SJCRH30 (cell line): Measurements from ENCODE around the gene IRX4. TPM values are rescaled to one million over a fixed set of nuclear protein-coding genes. Genes with fewer than 3 reads are reported as not detected.

Experiments used
- DNase-seq, 2 experiments: peaks; one replicate each; pipeline ENCODE4 v3.0.0-alpha.2; 2015 to 2020
- H3K27ac ChIP-seq: fragments of 250-450 bp; sonication (Bioruptor Pico); 2 replicates; pipeline ENCODE4 v1.5.1; 2020; ENCODE audit warnings: mild to moderate bottlenecking, moderate library complexity
- H3K27me3 ChIP-seq: fragments of 250-450 bp; sonication (Bioruptor Pico); 2 replicates; pipeline ENCODE4 v1.5.1; 2020; ENCODE audit warnings: mild to moderate bottlenecking, moderate library complexity
- H3K36me3 ChIP-seq: fragments of 250-450 bp; sonication (Bioruptor Pico); 2 replicates; pipeline ENCODE4 v1.5.1; 2020; ENCODE audit warnings: mild to moderate bottlenecking, moderate library complexity
- H3K4me1 ChIP-seq: fragments of 250-450 bp; sonication (Bioruptor Pico); 2 replicates; pipeline ENCODE4 v1.5.1; 2020; ENCODE audit warnings: mild to moderate bottlenecking, moderate library complexity
- H3K4me3 ChIP-seq: fragments of 250-450 bp; sonication (Bioruptor Pico); 2 replicates; pipeline ENCODE4 v1.5.1; 2020; ENCODE audit warnings: mild to moderate bottlenecking, moderate library complexity
- H3K9me3 ChIP-seq: fragments of 250-450 bp; sonication (Bioruptor Pico); replicated peaks from 2 replicates; pipeline ENCODE4 v1.5.1; 2020; ENCODE audit warnings: mild to moderate bottlenecking, moderate library complexity
- total RNA-seq: library from RNA; depleted of rRNA; stranded (reverse); fragments of >200 nt; shearing (Covaris generic); gene quantifications from 2 replicates; pipeline ENCODE4 v1.2.3, GENCODE V29; 2014; rRNA removed

Gene IRX4
- total RNA-seq = not detected in 2 replicates

DNA sequence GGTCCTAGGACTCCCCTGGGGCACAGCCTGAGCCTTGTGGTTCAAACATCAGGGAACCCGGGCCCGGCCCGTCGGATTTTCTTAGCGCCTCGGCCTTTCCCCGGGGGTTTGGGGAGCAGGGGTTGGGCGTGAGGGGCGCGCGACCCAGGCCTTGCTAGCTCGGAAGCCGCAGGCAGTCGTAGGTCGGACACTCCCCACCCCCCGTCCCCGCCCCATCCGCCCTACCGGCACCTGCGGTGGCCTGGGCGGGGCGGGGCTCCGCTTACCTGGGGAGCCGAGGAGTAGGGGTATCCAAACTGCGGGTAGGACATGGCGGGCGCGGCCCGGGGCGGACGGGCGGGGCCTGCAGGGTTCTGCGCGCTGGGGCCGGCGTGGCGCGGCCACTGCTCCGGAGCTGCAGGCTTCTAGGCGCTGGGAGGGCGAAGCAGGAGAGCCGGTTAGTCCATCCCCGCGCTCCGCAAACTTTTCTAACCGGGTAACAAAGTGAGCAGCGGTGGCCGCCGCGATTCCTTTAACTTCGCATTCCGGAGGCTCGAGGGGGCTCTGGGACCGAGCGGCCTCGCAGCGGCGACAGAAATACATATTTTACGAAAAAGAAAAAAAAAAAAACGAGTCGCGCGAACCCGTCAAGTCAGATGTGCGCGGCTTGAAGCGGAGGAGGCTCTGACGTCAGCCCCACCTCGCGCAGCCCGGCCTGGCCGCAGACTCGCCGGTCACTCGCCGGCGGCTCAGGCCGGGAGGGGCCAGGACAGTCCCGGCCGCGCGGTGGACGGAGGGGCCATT lies at the start of gene IRX4:
TSS of gene IRX4 (minus strand) at position 589 of the 783 bp plus-strand sequence. CDS start at position 311, 278 bp downstream.
- Histone ChIP-seq H3K27ac (no peak within 1 kb of the TSS), H3K4me1 (no peaks in the 10 kb centered on the region), H3K36me3 (no peaks in the 10 kb centered on the region), H3K9me3 (no peaks in the 10 kb centered on the region), H3K4me3 (no peak within 1 kb of the TSS), H3K27me3 (no peaks in the 10 kb centered on the region)
- no peak for DNase-seq

DNA sequence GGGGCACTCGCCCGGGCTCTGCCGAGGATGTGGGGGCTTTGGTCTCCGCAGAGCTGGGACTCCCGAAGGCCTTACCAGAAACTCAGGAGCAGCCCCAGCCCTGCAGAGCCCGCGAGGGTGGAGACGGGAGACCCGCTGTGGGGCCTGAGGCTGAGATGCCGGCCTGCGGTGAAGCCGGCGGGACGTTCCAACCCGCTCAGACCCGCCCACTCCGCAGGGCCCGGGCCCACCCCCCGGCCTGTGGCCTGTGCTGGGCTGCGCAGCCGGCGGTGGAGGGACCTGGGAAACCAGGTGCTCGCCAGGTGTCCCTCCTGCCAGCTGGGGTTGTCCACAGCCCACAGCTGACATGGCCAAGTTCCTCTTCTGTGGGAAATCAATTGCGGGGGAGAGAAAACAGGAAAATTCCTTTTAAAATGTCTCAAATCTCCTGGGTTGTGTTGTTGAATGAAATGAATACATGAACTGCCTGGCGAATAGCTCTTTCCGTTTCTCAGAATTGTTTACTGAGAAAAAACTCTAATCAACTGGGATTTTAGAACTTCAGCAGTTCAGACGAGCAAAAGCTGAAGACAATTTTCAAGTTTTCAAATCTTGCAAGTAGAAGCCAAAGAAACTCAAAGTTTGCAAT lies 49.0 kb upstream of the IRX4 start:
- no peak overlapping the region for H3K4me3 ChIP-seq
- no peaks in the 10 kb centered on the region for H3K27me3 ChIP-seq
- no peaks in the 10 kb centered on the region for H3K9me3 ChIP-seq
- no peak for DNase-seq
- no peak overlapping the region for H3K27ac ChIP-seq
- H3K36me3 ChIP-seq = no peaks in the 10 kb centered on the region
- H3K4me1 ChIP-seq = no peaks in the 10 kb centered on the region

DNA sequence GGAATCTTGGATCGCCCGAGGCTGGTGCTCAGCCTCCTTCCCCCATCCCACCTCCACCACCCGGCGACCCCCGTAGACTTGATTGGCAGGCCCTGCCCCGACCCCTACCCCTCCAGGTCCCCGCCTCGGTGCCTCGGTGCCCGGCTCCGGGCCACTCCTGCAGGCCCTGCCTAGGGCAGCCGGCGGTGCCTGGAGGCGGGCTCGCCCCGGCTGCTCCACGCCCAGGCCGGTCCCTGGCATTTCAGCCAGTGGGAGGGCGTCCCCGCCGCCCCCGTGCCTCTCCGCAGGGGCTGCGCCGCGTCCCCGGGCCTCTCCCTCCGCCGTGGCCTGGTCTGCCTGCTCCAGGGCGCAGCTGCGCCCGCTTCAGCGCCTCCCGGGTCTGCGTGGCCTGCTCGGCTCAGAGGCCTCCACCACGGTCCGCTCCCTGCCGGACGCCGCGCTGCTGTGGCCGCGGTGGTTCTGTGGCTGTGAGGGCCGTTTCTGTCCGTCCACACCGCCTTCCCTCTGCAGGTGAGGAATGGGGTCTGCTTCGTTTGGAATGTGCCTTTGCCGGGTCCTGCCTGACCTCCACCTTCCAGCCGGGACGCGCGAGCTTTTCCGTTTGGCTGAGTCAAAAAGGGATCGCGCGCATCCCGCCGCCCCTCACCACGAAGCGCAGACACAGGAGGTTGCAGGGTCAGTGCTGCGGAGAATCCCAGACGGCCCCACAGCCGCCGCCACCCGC lies 48.3 kb upstream of the IRX4 start:
- Histone ChIP-seq H3K27me3 (no peaks in the 10 kb centered on the region), H3K9me3 (no peaks in the 10 kb centered on the region), H3K36me3 (no peaks in the 10 kb centered on the region), H3K4me3 (no peak overlapping the region), H3K4me1 (no peaks in the 10 kb centered on the region), H3K27ac (no peak overlapping the region)
- no peak for DNase-seq

DNA sequence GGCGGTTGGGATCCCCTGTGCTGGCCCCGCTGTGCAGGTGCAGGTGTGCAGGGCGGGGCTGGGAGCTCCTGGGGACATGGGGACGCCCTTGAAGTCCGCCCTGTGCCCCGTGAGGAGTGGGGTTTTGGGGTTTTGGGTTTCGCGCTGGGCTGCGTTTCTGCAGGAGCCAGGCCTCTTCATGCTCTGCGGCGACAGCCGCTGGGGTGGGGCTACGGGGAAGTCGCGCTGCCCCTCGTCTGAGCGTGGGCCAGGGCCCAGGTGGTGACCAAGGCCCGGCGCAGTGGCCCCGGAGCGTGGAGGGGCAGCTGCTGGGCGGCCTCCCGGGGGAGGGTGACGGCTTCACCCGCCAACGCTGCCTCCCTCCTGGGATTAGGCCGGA lies 47.8 kb upstream of the IRX4 start:
- no peaks in the 10 kb centered on the region for H3K36me3 ChIP-seq
- no peaks in the 10 kb centered on the region for H3K27me3 ChIP-seq
- no peaks in the 10 kb centered on the region for H3K4me1 ChIP-seq
- H3K9me3 ChIP-seq = no peaks in the 10 kb centered on the region
- DNase-seq = no peak
- no peak overlapping the region for H3K27ac ChIP-seq
- no peak overlapping the region for H3K4me3 ChIP-seq

DNA sequence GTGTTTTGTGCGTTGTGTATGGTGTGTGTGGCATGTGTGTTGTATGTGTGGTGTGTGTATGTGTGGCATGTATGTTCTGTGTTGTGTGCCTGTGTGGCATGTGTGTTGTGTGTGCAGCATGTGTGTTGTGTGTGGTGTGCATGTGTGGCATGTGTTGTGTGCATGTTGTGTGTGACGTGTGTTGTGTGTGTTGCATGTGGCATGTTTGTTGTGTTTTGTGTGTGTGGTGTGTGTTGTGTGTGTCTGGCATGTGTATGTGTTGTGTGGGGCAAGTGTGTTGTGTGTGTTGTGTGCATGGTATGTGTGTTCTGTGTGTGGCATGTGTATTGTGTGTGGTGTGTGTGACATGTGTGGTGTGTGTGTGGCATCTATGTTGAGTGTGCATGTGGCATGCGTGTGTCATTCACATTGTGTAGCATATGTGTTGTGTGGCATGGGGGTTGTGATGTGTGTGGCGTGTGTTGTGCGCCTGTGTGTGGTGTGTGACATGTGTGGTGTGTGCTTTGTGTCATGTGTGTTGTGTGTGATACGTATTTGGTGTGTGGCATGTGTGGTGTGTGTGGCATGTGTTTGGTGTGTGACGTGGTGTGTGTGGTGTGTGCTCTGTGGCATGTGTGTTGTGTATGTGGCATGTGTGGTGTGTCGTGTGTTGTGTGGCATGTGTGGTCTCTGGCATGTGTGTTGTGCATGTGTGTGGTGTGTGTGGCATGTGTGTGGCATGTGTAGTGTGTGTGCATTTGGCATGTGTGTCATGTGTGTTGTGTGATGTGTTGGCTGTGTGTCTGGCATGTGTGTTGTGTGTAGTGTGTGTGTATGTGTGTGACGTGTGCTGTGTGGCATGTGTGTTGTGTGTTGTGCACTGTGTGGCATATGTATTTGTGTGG lies 46.6 kb upstream of the IRX4 start:
- Histone ChIP-seq H3K9me3 (no peaks in the 10 kb centered on the region), H3K4me3 (no peak overlapping the region), H3K27me3 (no peaks in the 10 kb centered on the region), H3K36me3 (no peaks in the 10 kb centered on the region), H3K4me1 (no peaks in the 10 kb centered on the region), H3K27ac (no peak overlapping the region)
- DNase-seq = no peak

DNA sequence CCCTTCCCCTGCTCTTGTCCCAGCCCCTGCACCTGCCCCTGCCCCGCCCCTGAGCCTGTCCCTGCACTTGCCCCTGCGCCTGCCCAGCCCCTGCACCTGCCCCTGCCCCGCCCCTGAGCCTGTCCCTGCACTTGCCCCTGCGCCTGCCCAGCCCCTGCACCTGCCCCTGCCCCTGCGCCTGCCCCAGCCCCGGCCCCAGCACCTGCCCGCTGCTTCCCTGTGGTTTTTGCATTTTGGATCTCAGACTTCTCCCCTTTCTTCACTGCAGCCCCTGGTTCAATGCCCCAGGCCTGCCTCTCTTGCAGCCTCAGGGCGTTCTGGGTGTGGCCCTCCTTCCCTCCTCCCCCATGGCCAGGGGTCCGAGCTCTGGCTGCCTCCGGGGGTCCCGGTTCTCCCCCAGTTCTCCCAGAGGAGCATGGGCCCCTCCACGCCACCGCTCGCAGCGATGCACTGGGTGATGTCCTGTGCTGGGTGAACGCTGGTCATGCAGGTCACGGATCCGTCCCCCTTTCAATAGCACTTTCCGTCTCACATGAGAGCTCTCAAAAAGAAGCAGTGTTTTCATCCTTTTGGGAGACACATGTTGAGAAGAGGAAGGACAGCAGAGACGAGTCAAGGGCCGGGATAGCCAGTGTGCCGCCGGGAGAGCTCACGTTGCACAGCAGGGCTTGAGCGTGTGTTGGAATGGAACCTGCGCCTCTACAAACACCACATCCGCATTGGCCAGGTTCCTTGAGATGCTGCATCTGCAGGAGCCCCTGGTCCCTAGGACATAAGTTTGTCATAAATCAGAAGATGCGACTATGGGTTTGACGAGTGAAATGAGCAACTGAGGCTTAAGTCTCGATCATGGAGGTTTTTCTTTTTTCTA lies 44.0 kb upstream of the IRX4 start:
- H3K36me3 ChIP-seq = no peaks in the 10 kb centered on the region
- H3K4me1 ChIP-seq = no peaks in the 10 kb centered on the region
- no peaks in the 10 kb centered on the region for H3K9me3 ChIP-seq
- H3K27ac ChIP-seq = no peak overlapping the region
- H3K4me3 ChIP-seq = no peak overlapping the region
- no peak for DNase-seq
- H3K27me3 ChIP-seq = no peaks in the 10 kb centered on the region

DNA sequence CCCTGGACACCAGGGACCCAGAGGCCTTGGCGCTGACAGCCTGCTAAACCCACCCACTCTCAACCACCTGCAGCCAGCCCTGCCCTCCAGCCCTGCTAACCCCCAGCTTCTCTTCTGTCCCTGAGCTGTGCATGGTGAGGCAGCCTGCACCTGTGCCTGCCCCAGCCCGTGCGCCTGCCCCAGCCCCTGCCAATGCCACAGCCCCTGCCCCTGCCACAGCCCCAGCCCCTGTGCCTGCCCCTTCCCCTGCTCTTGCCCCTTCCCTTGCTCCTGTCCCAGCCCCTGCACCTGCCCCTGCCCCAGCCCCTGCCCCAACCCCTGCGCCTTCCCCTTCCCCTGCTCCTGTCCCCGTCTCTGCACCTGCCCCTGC lies 43.3 kb upstream of the IRX4 start:
- no peak overlapping the region for H3K4me3 ChIP-seq
- no peak for DNase-seq
- no peaks in the 10 kb centered on the region for H3K9me3 ChIP-seq
- no peaks in the 10 kb centered on the region for H3K4me1 ChIP-seq
- H3K36me3 ChIP-seq = no peaks in the 10 kb centered on the region
- H3K27me3 ChIP-seq = no peaks in the 10 kb centered on the region
- no peak overlapping the region for H3K27ac ChIP-seq

DNA sequence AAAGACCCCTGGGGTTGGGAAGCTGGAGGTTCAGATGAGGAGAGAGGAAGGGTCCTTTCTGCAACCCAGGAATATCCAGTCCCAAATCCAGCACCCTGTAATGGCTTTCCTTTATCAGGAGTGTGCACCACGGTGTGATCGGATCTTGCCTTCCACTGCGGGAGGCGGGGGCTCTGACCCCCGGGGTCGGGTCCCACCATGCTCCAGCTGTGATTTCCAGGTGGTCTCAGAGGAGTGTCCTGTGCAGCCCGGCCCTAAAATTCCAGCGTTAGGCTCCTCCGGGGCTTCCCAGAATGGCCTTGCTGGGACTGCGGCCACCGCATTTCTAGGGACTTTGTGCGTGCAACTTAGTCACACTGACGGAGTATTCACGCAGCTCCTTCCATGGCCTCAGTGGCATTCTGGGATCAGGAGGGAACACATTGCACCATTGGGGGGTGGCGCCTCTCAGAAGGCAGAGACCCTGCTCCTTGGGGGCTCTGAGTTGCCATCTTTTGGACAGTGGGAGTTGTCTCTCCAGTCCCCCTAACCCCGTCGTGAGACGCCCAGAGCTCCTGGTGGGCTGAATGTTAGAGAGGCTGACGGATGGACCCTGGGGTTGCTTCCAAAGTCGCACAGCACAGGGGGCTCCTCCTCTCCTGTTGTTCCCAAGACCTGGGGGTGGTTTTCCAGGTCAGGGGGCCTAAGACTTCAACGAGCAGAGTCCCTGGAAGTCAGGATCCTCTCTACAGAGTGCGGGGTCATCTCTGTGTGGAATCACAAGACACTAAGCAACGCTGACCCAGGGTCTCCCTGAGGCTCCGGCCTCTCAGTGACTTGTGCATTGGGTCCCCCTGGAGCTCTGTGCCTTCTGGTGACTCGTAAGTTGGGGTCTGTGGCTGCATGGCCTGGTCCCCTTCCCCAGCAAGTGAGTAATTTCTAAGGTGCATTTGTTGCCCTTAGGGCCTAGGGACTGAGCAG lies 42.7 kb upstream of the IRX4 start:
- Histone ChIP-seq H3K9me3 (no peaks in the 10 kb centered on the region), H3K36me3 (no peaks in the 10 kb centered on the region), H3K27ac (no peak overlapping the region), H3K4me1 (no peaks in the 10 kb centered on the region), H3K27me3 (no peaks in the 10 kb centered on the region), H3K4me3 (no peak overlapping the region)
- DNase-seq = no peak

DNA sequence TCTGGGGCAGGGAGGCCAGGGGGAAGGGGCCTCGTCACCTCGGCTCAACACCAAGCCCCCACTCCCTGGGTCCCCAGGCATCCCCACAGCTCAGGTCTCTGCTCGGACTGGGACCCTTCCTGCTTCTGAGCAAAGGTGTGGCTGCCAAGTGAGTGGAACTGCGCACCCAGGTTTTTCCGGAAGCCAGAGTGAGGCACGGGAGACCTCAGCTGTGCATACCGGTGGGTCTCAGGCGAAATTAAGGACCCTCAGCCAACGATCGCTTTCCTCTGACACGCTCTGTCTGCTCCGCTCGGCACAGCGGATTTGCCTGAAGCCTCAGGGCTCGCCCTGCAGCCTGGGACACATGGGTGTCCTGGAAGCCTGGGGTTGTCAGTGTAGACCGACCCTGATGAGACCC lies 41.0 kb upstream of the IRX4 start:
- H3K9me3 ChIP-seq = no peaks in the 10 kb centered on the region
- H3K36me3 ChIP-seq = no peaks in the 10 kb centered on the region
- no peaks in the 10 kb centered on the region for H3K4me1 ChIP-seq
- no peak for DNase-seq
- no peaks in the 10 kb centered on the region for H3K27me3 ChIP-seq
- H3K27ac ChIP-seq = no peak overlapping the region
- no peak overlapping the region for H3K4me3 ChIP-seq

DNA sequence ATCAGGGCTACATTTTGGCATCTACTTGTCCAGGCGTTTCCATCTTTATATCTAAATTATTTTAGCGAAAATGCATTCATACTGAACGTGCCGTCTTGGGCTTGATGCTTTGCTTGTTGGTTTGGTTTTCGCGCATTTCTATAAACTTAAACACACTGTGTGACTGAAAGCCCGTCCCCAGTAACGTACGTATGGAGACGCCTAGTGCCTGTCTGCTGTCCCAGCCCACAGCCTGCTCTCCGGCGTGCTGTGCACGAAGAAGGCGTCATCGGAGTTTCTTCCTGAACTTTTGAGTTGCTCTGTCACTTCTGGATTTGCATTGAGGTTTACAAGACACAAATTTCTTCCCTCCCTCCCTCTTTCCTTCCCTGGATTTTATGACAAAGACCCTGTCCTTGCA lies 40.6 kb upstream of the IRX4 start:
- Histone ChIP-seq H3K4me3 (no peak overlapping the region), H3K36me3 (no peaks in the 10 kb centered on the region), H3K27ac (no peak overlapping the region), H3K27me3 (no peaks in the 10 kb centered on the region), H3K9me3 (no peaks in the 10 kb centered on the region), H3K4me1 (no peaks in the 10 kb centered on the region)
- no peak for DNase-seq

DNA sequence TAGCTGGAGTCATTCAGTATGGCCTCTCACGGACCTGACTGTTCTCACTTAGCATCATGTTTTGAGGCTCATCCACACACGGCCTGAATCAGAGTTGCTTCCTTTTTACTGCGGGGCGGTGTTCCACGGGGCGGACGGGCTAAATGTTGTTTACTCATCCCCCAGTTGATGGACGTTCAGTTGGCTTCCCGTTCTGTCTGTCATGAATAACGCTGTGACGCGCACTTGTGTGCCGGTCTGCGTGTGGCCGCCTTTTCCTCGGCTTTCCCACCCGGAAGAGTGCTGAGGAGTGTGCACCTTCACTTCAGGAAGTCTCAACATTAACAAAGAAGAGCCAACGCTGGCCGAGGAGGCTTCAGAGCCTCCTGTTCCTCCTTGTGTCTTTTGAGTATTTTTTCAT lies 39.0 kb upstream of the IRX4 start:
- no peak for DNase-seq
- no peaks in the 10 kb centered on the region for H3K4me1 ChIP-seq
- H3K27me3 ChIP-seq = no peaks in the 10 kb centered on the region
- no peaks in the 10 kb centered on the region for H3K36me3 ChIP-seq
- H3K4me3 ChIP-seq = no peak overlapping the region
- H3K27ac ChIP-seq = no peak overlapping the region
- no peaks in the 10 kb centered on the region for H3K9me3 ChIP-seq

DNA sequence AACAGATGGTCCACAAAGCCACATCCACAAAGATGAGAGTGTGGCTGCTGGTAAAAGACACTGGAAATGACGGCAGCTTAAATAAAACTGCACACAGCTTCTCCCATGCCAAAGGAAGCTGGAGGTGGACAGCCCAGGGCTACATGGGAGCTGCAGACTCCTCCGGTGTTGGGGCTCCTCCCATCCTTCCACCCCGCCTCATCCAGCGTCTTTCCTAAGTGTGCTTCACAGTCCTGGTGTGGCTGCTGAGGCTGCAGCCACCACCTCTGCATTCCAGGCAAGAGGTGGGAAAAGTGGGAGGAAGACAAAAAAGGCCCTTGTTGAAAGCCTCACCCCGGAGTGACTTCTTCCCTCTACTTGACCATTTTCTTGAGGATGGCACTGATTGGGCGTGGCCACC lies 37.0 kb upstream of the IRX4 start:
- no peak overlapping the region for H3K27ac ChIP-seq
- H3K4me3 ChIP-seq = no peak overlapping the region
- no peaks in the 10 kb centered on the region for H3K27me3 ChIP-seq
- no peak for DNase-seq
- H3K36me3 ChIP-seq = no peaks in the 10 kb centered on the region
- H3K9me3 ChIP-seq = no peaks in the 10 kb centered on the region
- no peaks in the 10 kb centered on the region for H3K4me1 ChIP-seq

DNA sequence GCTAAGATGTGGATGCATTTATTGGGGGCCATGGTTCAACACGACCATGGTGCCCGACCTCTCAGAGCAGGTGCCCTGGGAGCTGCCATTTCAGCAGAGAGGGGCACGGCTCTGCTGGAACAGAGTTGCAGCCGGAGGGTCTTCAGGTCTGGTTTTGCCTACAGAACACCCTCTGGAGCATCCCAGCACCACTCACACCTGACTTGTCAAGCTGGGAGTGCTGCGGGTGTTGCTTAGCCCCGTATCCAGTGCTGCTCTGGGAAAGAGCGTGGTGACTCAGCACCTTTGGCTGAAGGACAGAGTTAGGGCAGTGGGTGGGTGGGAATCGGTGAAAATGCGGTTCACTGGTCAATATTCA lies 36.5 kb upstream of the IRX4 start:
- Histone ChIP-seq H3K4me3 (no peak overlapping the region), H3K9me3 (no peaks in the 10 kb centered on the region), H3K27me3 (no peaks in the 10 kb centered on the region), H3K36me3 (no peaks in the 10 kb centered on the region), H3K4me1 (no peaks in the 10 kb centered on the region), H3K27ac (no peak overlapping the region)
- no peak for DNase-seq
